ENCODE data around the gene GRIPAP1.

GRIPAP1 gene

GRCh38 chrX:48957827-48958634 is 44.0 kb downstream of the GRIPAP1 start:
- no peaks in the 10 kb centered on the region for H3K27me3 Mint-ChIP-seq
- H3K27ac Mint-ChIP-seq: peak overlapping the region; percentile 100
- peaks cover 6% of the 10 kb centered on the region for H3K36me3 Mint-ChIP-seq (ENCODE audit: low read depth)
- DNase-seq: peak; percentile 89
- peaks cover 45% of the 10 kb centered on the region for H3K4me1 Mint-ChIP-seq
- H3K9me3 Mint-ChIP-seq: no peaks in the 10 kb centered on the region
- peak overlapping the region; percentile 95 for H3K4me3 Mint-ChIP-seq
- peak; percentile 93 for ATAC-seq

GRCh38 chrX:48957477-48957826 is 44.6 kb downstream of the GRIPAP1 start, which contains the start of gene OTUD5:
Gene OTUD5, minus strand, starts transcription at chrX:48957607. Its CDS starts 37 bp downstream, at chrX:48957570.
- Mint-ChIP-seq H3K36me3 (ENCODE audit: low read depth) (peaks cover 6% of the 10 kb centered on the region), H3K27me3 (no peaks in the 10 kb centered on the region), H3K27ac (peak within 1 kb of the TSS; percentile 100), H3K4me3 (peak within 1 kb of the TSS; percentile 95), H3K9me3 (no peaks in the 10 kb centered on the region), H3K4me1 (peaks cover 50% of the 10 kb centered on the region)
- DNase-seq (peak; percentile 77), ATAC-seq (peak; percentile 66)

DNA sequence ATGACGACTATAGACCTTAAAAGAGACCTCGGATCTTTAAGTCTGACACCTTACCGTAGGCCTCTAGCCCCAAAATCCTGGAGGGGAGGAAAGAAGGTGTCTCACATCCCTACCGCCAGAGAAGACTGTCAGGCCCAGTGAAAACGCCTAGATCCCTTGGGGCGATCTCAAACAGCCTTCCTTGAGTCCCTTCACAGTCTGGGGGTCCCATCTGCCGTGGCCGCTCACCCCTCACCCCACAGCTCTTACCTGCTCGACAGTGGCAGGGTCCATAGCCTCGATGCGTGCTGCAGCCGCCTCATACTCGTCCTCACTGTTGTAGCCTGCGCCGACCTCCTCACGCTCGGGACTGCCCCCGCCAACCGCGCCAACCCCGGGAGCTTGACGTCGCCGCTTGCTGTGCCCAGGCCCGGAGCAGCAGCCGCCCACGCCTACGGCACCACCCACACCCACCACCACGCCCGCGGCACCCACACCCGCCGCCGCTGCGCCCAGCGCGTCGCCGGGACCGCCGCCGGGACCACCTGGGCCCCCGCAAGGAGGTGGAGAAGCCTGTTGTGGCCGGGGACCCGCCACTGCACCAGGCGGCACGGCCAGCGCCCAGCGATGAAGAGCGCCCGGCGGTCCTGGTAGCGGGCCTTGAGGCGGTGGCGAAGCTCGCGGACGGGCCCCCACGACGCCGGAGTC is 45.2 kb downstream of the GRIPAP1 start:
- DNase-seq (peak; percentile 61), ATAC-seq (peak; percentile 18)

DNA sequence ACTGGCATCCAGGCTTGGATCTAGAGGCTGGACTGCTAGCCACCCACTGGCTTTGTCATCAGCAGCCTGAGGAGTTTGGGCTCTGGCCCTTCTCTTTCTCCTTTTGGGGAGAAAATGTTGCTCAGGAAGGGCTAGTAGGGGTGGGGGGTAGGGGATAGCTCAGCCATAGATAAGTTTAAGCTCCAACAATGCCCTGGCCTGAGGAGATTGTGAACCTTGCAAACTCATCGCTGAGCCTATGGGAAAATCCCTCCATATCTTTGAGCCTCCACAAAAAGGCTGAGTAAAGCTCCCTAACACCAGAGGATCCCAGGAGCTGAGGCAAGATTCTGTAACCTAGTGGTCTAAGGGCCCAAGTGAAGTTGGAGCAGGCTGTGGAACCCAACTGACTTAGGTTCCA is 53.5 kb downstream of the GRIPAP1 start:
- Mint-ChIP-seq H3K9me3 (no peaks in the 10 kb centered on the region), H3K36me3 (ENCODE audit: low read depth) (peaks cover 3% of the 10 kb centered on the region), H3K27me3 (no peaks in the 10 kb centered on the region), H3K4me3 (no peak overlapping the region), H3K27ac (no peak overlapping the region), H3K4me1 (peaks cover 41% of the 10 kb centered on the region)
- DNase-seq: no peak
- ATAC-seq: no peak

More for the DNA sequence above, 45.2 kb downstream of the GRIPAP1 start:
- H3K9me3 Mint-ChIP-seq: no peaks in the 10 kb centered on the region
- peak overlapping the region; percentile 85 for H3K4me3 Mint-ChIP-seq
- peaks cover 6% of the 10 kb centered on the region for H3K36me3 Mint-ChIP-seq (ENCODE audit: low read depth)
- H3K27ac Mint-ChIP-seq: peak overlapping the region; percentile 86
- H3K27me3 Mint-ChIP-seq: no peaks in the 10 kb centered on the region
- H3K4me1 Mint-ChIP-seq: peaks cover 56% of the 10 kb centered on the region

DNA sequence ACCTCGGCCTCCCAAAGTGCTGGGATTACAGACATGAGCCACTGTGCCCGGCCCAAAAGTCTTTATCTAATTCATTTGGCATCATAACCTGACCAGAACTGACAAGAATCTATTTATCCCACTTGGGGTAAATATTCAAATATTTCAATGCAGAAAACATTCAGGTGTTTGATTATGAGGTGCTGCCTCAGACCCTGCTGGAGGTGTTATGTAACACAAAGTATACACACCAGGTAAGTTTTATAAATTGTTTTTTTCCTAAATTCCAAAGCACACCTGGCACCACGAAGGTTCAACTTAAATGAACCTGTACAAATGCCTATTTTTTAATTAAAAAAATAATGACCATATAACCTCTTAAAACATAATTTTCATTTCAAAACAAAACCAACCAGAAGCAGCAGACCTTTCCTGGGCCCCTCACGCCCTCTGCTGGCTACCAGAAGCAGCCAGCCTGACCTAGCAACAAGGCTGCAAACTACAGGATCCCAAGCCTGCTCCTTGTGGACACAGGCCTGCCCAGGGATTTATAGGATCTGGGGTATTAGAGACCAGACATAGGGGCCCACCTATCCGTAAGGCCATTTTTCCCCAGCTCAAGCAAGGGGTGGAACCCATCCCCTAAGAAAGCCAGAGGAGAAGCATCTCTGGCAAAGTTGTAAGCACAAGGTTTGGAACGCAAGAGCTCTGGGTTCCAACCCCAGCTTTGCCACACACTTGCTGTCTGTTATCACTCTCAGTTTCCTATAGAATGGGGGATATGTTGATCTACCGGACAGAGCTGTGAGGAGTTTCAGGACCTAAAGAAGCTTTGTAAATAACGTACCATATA is 56.3 kb downstream of the GRIPAP1 start:
- Mint-ChIP-seq H3K27ac (no peak overlapping the region), H3K9me3 (no peaks in the 10 kb centered on the region), H3K4me1 (peaks cover 48% of the 10 kb centered on the region), H3K36me3 (ENCODE audit: low read depth) (peaks cover 18% of the 10 kb centered on the region), H3K27me3 (no peaks in the 10 kb centered on the region), H3K4me3 (no peak overlapping the region)
- peak; percentile 52 for DNase-seq
- ATAC-seq: no peak

DNA sequence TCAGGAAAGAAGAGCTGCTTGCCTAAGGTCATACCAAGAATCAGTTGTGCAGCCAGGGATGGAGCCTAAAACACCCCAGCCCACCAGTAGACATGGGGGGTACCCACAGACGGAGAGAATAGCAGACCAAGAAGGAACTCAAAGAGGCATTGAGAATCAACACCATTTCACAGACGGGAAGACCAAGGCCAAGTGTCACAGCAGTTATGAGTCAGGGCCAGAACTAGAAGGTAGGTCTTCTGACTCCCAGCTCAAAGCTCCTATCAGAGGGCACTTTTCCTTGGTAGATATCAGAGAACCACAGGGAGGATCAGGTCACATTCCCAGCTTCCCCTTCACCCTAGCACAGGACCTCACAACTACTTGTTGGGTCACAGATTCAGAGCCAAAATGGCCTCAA is 59.2 kb downstream of the GRIPAP1 start:
- peaks cover 74% of the 10 kb centered on the region for H3K4me1 Mint-ChIP-seq
- H3K9me3 Mint-ChIP-seq: no peaks in the 10 kb centered on the region
- no peak for DNase-seq
- ATAC-seq: no peak
- peak overlapping the region; percentile 46 for H3K4me3 Mint-ChIP-seq
- H3K36me3 Mint-ChIP-seq (ENCODE audit: low read depth): peaks cover 19% of the 10 kb centered on the region
- no peaks in the 10 kb centered on the region for H3K27me3 Mint-ChIP-seq
- peak overlapping the region; percentile 87 for H3K27ac Mint-ChIP-seq

- no peak for ATAC-seq
- H3K36me3 Mint-ChIP-seq (ENCODE audit: low read depth): peaks cover 21% of the 10 kb centered on the region
- no peaks in the 10 kb centered on the region for H3K27me3 Mint-ChIP-seq
- peak overlapping the region; percentile 97 for H3K27ac Mint-ChIP-seq
- no peak overlapping the region for H3K4me3 Mint-ChIP-seq
- DNase-seq: no peak
- H3K4me1 Mint-ChIP-seq: peaks cover 89% of the 10 kb centered on the region
- no peaks in the 10 kb centered on the region for H3K9me3 Mint-ChIP-seq
These were observed 61.6 kb downstream of the GRIPAP1 start for GRCh38 chrX:48940404-48940955.

DNA sequence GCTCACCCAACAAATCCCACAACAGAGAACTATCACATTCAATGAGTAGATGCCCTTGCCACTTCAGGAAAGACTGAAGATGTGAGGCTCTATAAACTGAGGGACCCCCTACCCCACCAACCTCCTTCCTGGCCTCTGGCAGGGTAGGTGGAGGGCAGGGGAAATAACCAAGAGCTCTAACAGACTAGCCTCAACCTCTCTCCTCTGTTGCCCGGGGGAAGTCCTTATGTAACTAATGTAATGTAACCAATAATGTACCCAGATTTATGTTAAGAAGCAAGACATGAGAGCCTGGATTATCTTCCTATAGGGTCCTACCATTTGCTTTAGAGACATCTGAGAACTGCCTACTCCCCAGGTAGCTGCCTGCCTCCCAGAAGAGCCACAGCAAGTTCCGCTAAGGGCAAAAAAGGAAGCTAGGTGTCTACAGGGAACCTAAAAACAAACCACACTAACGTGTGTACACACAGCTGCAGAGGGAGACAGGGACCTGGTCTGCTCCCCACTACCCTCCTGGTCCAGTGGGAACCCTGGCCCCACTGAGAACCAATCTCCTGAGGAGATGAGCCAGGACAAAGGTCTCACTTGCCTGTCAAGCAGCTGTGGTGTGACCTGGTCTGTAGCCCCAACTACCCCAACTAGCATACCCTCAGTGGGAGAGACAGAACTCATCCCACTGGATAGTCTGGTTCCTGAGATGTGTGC is 62.4 kb downstream of the GRIPAP1 start:
- Mint-ChIP-seq H3K36me3 (ENCODE audit: low read depth) (peaks cover 29% of the 10 kb centered on the region), H3K27ac (peak overlapping the region; percentile 97), H3K4me3 (peak overlapping the region; percentile 74), H3K4me1 (peaks cover 97% of the 10 kb centered on the region), H3K9me3 (no peaks in the 10 kb centered on the region), H3K27me3 (no peaks in the 10 kb centered on the region)
- ATAC-seq: no peak
- DNase-seq: no peak

- Mint-ChIP-seq H3K27ac (peak overlapping the region; percentile 97), H3K4me3 (peak overlapping the region; percentile 74), H3K27me3 (no peaks in the 10 kb centered on the region), H3K9me3 (no peaks in the 10 kb centered on the region), H3K36me3 (ENCODE audit: low read depth) (peaks cover 36% of the 10 kb centered on the region), H3K4me1 (peaks cover 99% of the 10 kb centered on the region)
- peak; percentile 74 for DNase-seq
- peak; percentile 55 for ATAC-seq
These were observed 63.2 kb downstream of the GRIPAP1 start for GRCh38 chrX:48938721-48939425.

- H3K9me3 Mint-ChIP-seq: no peaks in the 10 kb centered on the region
- peak; percentile 86 for DNase-seq
- H3K27ac Mint-ChIP-seq: peak overlapping the region; percentile 97
- H3K4me3 Mint-ChIP-seq: peak overlapping the region; percentile 74
- H3K27me3 Mint-ChIP-seq: no peaks in the 10 kb centered on the region
- peaks cover 89% of the 10 kb centered on the region for H3K4me1 Mint-ChIP-seq
- ATAC-seq: peak; percentile 77
- H3K36me3 Mint-ChIP-seq (ENCODE audit: low read depth): peaks cover 36% of the 10 kb centered on the region
These were observed 64.8 kb downstream of the GRIPAP1 start for GRCh38 chrX:48937054-48937907.

- peak overlapping the region; percentile 97 for H3K27ac Mint-ChIP-seq
These were observed 65.5 kb downstream of the GRIPAP1 start for GRCh38 chrX:48936429-48937053.

DNA sequence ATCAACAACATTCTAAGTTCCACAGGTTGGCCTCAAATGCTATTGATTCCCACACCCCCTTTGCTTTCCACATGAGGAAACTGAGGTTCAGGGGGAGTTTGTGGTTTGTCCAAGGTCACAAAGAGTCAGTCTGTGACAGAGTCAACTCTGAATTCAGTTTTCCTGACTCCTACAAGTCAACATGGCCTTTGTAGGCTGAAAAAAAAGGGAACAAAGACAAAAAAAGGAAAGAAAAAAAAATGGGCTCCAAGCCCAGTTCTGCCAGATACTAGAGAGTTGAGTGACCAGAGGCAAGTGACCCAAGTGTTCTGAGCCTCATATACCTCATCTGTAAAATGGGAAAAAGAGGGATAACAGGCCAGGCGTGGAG is 66.8 kb downstream of the GRIPAP1 start:
- H3K27me3 Mint-ChIP-seq: no peaks in the 10 kb centered on the region
- peaks cover 70% of the 10 kb centered on the region for H3K4me1 Mint-ChIP-seq
- peak overlapping the region; percentile 97 for H3K27ac Mint-ChIP-seq
- H3K36me3 Mint-ChIP-seq (ENCODE audit: low read depth): peaks cover 29% of the 10 kb centered on the region
- ATAC-seq (no peak), DNase-seq (no peak)
- H3K9me3 Mint-ChIP-seq: no peaks in the 10 kb centered on the region
- H3K4me3 Mint-ChIP-seq: peak overlapping the region; percentile 48

More at GRCh38 chrX:48936429-48937053, 65.5 kb downstream of the GRIPAP1 start:
- Mint-ChIP-seq H3K27me3 (no peaks in the 10 kb centered on the region), H3K4me1 (peaks cover 81% of the 10 kb centered on the region), H3K36me3 (ENCODE audit: low read depth) (peaks cover 33% of the 10 kb centered on the region), H3K9me3 (no peaks in the 10 kb centered on the region), H3K4me3 (peak overlapping the region; percentile 74)
- ATAC-seq (no peak), DNase-seq (no peak)

All from activated naive CD8-positive, alpha-beta T cell treated with anti-CD3 and anti-CD28 coated beads, Interleukin-2, amount 50 U/mL, for 24 hours (primary cell).